Stimulated activated CD4-positive, alpha-beta T cell treated with anti-CD3 and anti-CD28 coated beads, Interleukin-15, amount 100 ng/mL, for 24 hours (primary cell): ENCODE results near the gene DIDO1.
A peak's percentile ranks its signal among the peaks of the same experiment; 100 is the strongest.

Experiments used
- DNase-seq: peaks from one replicate; pipeline ENCODE4 v3.0.0-alpha.2; 2020

The DIDO1 gene

GRCh38 chr20:62846166-62846890 lies 80.0 kb downstream of the DIDO1 start:
- no peak for DNase-seq

DNA sequence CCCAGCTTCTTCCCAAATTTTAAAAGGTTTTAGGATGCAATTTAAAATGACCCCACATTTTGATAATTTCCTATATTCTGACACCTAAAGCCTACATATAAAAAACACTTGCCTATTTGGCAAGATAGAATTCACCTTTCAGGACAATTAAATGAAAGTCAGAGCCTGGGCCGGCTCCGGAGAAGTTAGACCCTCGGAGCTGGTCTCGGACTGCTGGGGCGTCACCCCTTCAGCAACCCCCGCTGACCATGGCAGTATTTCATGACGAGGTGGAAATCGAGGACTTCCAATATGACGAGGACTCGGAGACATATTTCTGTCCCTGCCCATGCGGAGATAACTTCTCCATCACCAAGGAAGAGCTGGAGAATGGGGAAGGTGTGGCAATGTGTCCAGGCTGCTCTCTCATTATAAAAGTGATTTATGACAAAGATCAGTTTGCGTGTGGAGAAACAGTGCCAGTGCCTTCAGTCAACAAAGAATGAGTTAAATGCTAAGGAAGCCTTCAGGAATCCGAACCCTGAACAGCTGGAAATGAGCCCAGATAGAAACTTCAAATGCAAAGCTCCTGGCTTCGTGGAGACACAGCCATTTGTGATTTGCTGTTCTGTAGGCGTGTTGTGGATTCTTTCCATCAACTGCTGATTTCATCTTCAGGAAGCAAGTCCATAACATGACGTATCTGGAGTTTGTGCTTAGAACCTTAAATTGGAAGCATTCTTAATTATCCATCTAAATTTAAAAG lies 80.7 kb downstream of the DIDO1 start:
- DNase-seq, result no peak

- DNase-seq, result no peak
Measured at GRCh38 chr20:62844182-62844581, 82.1 kb downstream of the DIDO1 start.

GRCh38 chr20:62843656-62844055 lies 82.6 kb downstream of the DIDO1 start:
- DNase-seq, result no peak

- DNase-seq, result no peak
Measured at GRCh38 chr20:62841705-62842212, 84.5 kb downstream of the DIDO1 start.

DNA sequence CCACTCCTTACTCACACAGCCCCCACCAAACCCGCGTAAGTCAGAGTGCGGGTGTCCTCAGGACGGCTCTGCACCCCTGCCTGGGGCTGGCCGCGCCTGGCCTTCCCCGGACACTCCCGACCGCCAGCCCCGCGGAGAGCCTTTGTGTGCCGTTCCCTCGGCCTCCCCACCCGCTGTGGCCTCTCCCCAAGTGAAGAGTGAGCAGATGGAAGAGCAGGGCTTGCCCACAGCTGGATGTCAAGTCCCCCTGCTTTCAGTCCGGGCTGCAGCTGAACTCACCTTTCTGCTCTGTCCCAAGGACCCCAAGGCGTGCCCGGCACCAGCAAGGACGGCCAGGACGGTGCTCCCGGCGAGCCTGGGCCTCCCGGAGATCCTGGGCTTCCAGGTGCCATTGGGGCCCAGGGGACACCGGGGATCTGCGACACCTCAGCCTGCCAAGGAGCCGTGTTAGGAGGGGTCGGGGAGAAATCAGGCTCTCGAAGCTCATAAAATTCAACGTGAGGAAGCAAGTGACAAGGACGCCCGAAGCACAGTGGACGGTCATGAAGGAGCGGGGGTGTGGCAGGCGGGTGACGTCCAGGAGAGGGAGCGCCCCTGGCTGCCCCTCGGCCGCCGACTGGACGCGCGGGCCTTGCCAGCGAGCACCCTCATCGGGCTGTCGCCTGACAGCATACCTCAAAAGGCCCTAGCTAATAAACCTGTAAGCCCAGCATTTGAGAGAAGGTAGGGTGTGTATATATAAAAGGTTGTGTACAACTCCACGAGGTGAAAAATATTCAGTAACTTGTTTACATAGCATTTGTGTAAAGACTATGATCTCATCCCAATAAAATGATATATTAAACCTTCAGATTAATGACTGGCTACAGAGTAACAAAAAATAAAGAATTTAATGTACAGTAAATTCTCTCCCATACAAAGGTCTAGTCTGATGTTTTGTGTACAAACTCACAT lies 85.8 kb downstream of the DIDO1 start:
- no peak for DNase-seq

- DNase-seq, result no peak
Measured at GRCh38 chr20:62839816-62840215, 86.5 kb downstream of the DIDO1 start.

DNA sequence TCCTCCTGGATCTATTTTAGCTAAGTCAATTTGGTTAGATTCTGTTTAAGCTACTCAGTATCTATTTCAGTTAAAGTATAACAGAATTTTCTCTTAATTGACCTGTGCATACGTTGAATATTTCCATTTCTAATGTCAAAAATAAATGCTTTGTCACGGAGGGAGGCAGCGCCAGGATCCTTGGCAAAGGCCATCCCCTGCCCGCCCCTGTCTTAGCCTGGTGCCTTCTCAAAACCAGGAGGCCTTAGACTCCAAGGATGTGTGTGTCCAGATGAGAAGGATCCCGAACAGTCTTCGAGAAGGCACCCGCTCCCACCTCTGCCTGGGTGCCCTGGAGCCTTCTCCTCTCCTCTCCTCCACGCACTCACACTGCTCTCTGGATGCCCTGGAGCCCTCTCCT lies 87.0 kb downstream of the DIDO1 start:
- no peak for DNase-seq

GRCh38 chr20:62838128-62838891 lies 88.0 kb downstream of the DIDO1 start:
- no peak for DNase-seq

- DNase-seq, result no peak
Measured at GRCh38 chr20:62837790-62838127, 88.5 kb downstream of the DIDO1 start.

GRCh38 chr20:62836967-62837490 lies 89.3 kb downstream of the DIDO1 start:
- DNase-seq, result no peak

- DNase-seq, result no peak
Measured at GRCh38 chr20:62835931-62836861, 90.1 kb downstream of the DIDO1 start.

GRCh38 chr20:62834967-62835730 lies 91.2 kb downstream of the DIDO1 start:
- no peak for DNase-seq

- no peak for DNase-seq
Measured at GRCh38 chr20:62832951-62833391, 93.3 kb downstream of the DIDO1 start.

DNA sequence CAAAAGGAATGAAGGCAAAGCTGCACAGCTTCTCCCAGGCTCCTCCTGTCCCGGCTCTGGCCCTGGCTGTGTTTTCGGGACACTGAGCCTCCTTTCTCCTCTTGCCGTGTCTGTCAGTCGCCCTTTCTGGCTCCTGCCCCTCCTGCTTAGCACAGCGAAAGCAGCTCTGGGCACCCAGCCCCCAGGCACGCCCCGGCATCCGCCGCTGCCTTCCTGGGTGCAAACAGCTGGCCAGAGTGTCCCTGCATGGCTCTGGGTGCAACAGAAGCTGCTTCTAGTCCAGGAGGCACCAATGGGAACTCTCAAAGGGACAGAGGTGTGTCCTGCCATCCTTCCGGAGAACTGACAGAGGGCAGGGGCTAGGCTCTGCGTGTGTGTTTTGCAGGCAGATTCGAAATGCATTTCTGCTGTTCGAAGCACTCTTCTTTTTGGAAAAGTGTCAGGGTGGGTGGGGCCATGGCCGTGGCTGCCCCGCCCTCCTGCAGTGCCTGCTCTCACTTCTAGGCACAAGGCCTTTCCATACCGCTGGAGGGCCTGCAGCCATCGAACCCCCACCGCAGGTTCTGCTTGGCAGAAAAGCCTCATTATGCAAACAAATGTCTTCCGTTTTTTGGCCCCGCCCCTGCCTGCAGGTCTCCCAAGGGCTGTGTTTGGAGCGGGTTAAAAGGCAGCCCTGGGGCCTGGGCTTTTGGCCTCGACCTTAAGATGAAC lies 93.9 kb downstream of the DIDO1 start:
- peak; percentile 62 for DNase-seq

DNA sequence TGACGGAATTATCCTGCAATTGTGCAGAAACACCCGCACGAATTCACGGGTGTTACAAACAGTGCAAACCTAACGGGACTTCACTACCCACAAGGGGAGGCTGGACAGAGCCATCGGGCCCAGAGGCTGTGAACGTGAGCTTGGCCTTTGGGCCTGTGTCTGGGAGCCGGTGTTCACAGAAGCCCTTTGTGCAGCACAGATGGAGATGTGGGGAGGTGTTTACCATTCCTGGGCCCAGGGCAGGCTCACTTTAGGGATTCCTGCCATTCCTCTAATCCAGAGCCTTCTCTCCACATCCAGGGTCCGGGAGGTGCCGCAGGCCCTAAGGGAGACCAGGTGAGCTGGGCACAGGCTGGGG lies 94.5 kb downstream of the DIDO1 start:
- DNase-seq, result no peak

DNA sequence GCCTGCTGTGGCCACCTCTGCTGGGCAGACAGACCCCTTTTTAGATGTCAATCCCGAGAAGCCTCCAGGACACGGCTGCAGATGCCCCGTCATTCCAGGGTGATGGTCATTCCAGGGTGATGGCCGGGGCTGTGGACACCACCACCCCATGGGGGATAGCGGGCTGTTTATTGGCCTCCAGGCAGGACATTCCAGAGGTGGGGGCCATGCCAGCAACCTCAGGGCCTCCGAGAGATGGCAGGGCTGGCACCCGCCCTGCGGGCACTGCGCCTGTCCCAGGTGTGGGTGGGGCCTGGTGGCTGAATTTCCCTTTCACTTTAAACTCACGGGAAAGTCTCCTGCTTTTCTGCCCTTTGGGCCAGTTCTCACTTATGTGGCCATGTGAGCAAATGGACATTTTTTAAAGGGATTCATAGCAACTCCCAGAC lies 94.9 kb downstream of the DIDO1 start:
- DNase-seq, result no peak

DNA sequence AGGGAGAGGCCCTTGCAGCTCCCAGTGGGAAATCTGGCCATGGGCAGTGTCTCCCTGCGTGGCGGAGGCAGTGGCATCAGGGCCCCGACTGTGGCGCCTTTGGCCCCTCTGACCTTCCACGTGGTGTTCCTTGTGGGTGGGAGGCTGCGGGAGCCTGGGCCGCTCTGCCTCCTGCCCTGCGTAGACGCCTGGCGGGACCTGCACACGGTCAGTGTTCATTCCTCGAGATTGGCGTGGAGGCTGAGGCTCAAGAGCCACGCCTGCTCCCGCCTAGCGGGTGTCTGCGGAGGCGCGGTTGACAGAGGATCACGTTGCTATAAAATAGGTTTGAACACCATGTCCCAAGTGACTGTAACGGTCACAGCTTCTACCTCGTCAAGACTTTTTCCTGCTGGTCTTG lies 95.5 kb downstream of the DIDO1 start:
- no peak for DNase-seq

DNA sequence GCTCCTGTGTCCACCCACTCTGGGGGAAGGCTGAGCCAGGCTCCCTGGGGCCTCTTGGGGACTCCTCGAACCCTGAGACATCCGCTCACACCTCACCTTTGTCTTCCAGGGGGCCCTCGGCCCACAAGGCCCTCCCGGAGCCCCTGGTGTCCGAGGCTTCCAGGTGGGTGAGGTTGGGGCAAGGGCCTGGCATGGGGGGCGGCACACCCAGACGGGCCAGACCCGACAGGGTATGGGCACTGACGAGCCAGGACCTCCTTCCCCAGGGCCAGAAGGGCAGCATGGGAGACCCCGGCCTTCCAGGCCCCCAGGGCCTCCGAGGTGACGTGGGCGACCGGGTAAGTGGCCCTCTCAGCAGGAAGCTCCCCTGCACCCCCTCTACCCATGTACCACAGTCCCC lies 96.1 kb downstream of the DIDO1 start:
- DNase-seq, result no peak
